LNCaP clone FGC (cell line): ENCODE results near the gene SPEN.

ENCODE experiments used
- DNase-seq: peaks from one replicate; pipeline ENCODE4 v3.0.0-alpha.2; 2011; ENCODE audit warnings: low read depth
- H3K4me3 ChIP-seq: 2 replicates; pipeline ENCODE4 v1.5.1; 2011; ENCODE audit warnings: mild to moderate bottlenecking, low read depth, low read length, control low read depth
- CTCF ChIP-seq: IDR thresholded peaks from 2 replicates; pipeline ENCODE4 v1.5.1; 2012; ENCODE audit warnings: mild to moderate bottlenecking; ENCODE audit not compliant: control insufficient read depth, insufficient read depth; ENCODE audit errors: extremely low read depth

Gene SPEN

GRCh38 chr1:15944308-15945010 is 97.0 kb downstream of the SPEN start:
- no peak overlapping the region for H3K4me3 ChIP-seq
- DNase-seq, result no peak
- TF ChIP-seq CTCF, result no peak

- H3K4me3 ChIP-seq, result no peak overlapping the region
- no peak for TF ChIP-seq CTCF
- DNase-seq, result no peak
These were observed 97.7 kb downstream of the SPEN start for GRCh38 chr1:15945011-15945831.

DNA sequence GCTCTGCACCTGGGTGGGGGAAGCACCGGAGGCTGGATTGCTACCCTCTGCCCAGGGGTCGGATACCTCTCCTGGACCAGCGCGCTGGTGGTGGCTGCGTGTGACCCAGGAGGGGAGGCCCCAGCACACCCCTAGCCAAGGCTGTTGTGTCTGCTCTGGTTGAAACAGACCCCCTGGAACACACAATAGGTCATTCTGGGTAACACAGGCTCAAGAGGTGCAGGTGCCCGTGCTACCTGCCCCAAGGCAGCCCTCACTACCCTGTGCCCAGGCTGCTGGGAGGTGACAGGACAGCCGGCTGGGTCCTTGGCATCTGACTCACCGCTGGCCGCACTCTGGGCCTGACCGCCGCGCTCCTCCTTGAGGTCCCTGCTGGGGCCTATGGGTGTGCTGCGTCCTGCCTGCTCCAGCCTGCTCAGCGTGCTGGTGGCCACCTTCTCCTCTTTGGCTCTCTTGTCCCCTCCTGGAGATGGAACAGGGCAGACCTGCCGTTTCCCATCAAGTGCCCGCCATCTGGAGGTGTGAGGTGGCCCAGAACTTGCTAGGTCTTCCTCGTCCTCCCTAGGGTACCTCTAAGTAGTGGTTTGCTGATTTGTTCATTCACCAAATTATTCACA is 98.4 kb downstream of the SPEN start:
- DNase-seq, result no peak
- H3K4me3 ChIP-seq, result no peak overlapping the region
- no peak for TF ChIP-seq CTCF

DNA sequence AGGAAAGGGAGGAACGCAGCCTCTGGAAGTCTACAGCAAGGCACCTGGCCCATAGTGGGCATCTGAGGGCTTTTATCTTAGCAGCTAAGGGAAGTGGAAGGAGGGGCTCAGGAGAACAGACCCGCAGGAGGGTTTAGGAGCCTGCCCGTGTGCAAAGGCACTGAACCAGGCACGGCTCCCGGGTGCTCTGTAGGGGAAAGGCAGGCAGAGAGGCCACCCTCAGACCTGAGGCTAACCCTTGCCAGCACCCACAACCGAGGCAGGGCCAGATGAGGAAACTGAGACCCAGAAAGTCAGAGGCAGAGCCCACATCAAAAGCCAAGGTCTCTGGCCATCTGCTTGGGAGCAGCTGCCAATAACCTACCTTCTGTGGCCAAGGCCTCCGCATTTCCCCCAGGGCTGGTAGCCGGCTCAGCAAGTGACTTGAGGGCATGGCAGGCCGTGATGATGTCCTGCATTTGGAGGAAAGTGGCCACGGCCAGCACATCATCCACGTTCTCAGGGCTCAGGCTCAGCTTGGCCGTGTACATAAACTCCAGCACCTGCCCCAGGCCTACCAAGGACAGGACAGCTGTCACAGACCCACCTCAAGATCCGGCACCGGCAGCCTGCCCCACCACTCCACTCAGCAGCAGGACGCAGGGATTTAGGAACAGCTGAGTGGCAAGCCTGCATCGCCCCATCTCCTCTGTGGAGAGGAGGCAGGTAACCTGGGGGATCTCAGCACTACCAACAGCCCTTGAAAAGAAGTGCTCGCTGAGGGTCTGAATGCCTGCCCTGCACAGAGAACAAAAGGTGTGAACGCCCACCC is 99.3 kb downstream of the SPEN start:
- no peak for TF ChIP-seq CTCF
- DNase-seq, result no peak
- no peak overlapping the region for H3K4me3 ChIP-seq

GRCh38 chr1:15947382-15948090 is 100.0 kb downstream of the SPEN start:
- DNase-seq, result no peak
- H3K4me3 ChIP-seq, result no peak overlapping the region
- TF ChIP-seq CTCF, result no peak

DNA sequence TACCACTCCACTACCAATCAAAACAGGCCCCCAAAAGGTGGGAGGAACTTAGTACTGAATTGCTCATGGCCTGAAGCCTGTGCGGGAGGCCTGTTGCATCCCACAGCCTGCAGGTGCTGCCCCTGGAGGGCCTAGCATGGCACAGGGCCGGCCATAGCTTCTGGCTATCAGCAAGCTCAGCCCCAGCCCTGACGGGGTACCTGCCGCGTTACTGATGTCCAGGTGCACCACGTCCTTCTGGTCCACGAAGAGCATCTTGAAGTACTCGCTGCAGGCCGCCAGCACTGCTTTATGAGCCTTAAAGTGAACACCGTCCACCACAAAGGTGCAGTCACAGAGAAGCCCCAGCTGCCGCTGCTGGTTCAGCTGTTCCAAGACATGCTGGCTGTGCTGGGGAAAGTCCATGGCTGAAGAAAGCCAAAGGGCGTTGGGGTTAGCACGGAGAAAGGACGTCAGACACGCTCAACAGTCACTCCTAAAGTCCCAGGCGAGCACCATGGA is 100.6 kb downstream of the SPEN start:
- DNase-seq, result no peak
- TF ChIP-seq CTCF, result no peak

More for the DNA sequence above, 100.6 kb downstream of the SPEN start:
- no peak overlapping the region for H3K4me3 ChIP-seq
